GM21528 (cell line): ENCODE measurements around the gene OR10H4.
"Not testable (repeated sequence)": the region's sequence is repeated elsewhere in the genome, so short reads cannot be mapped to it uniquely, and the experiment has no call there.

Experiments
- ATAC-seq: cut with Tn5 transposase; IDR thresholded peaks from one replicate; pipeline ENCODE4 v1.9.1; 2021; ENCODE audit warnings: mild to moderate bottlenecking, moderate library complexity; ENCODE audit not compliant: unreplicated experiment, low FRiP score

OR10H4 gene

DNA sequence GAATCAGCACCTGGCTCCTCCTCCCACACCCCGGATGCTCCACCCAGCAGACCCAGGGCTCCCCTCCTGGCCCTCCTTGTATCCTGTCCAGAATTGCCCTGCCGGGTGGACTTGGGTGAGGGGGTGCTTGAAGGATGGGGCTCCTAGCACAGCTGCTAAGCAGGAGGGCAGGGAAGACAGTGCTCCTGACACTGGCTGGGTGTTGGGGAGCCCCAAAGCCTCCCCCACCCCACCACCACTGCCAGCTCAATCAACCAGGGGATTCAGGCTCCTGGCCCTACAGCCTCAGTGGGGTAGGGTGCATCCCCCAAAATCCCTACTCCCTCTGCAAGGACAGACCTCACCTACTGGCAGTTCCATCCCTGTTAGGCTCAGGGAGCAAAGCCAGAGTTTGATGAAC is 11.9 kb upstream of the OR10H4 start:
- ATAC-seq: no peak

DNA sequence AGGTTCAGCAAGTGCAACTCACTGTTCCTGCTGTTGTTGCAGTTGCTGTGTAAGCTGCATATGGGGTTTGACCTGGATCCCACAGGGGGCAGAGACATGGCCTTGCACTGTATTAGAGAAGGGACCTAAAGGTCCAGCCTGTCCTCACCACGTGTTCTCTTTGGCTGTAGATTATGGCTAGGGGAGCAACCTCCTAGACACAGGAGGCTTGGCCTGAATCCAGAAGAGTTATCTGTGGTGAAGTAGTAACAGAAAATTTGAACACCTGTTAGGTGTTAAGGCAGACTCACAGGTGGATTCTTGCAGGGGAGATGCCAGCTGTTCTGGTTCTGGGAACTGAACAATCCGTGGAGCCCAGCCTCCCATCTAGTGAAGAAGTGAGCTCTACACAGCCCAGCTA is 11.0 kb upstream of the OR10H4 start:
- no peak for ATAC-seq

DNA sequence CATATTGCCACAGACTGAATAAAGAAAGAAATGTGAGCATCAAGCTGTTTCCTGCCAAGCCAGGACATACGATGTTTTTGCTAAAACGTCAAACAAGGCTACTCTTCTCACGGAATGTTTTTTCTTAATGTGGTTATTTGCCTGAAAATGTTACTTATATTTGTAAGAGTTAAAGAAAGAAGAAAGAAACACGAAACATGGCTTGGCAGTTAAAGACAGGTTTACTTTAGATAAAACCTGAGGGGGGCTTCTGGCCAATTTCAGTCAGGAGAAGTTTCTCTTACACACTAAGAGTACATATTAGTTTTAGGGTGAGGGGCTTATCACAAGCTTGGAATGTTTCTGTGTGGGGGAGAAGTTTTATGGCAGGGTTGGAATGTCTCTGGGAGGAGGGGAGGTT is 4.4 kb upstream of the OR10H4 start:
- ATAC-seq: no peak

DNA sequence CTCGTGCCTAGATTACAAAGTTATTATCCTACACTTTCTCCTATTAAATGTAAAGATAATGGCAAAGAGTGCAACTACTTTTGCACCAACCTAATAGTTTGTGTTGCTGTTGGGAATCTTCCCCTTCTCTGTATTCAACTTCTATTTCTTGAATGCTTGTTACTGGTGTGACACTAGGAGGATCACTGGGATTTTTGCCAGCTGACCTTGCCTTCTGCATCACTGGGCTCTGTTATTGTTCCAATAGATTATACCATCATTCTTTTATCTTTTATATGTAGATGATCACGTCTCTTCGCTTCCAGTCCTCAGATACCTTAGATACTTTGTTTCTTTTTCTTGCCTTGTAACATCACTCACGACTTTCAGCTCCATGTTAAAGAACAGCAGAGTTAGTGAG is 3.5 kb upstream of the OR10H4 start:
- ATAC-seq: no peak

DNA sequence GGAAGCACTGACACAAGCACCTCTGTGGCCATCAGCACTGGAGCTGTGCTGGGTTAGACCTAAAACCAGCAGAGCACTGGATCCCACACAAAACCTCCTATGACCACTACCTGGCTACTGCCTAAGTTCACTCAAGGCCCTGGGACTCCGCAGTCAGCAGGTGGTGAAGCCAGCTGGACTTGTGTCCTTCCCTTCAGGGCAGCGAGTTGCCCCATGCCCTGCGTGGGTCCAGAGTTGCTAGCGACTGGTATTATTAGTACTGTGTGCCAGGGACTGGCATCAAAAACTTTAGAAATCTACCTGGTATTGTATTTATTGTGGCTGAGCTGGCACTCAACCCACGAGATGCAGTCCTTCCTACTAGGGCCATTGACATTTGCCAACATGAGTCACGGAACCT is 6.0 kb downstream of the OR10H4 start:
- ATAC-seq: no peak

DNA sequence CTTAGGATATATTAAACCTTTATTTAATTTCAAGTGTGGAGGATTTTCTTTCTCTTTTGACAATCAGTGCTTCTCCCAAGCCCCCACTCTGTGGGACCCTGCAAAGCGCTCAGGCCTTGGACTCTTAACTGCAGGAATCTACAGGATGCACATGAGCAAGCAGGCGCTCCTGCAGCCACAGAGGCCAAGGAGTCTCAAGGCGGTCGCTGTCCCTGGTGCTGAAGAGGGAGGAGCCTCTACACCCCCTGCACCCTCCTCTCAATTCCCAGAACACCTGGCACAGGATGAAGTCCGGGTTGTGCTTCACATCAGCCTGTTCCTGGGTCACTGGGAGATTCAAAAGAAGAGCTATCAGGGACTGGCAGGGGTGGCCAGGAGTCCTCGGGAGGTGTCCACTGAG is 13.5 kb downstream of the OR10H4 start:
- ATAC-seq: no peak

DNA sequence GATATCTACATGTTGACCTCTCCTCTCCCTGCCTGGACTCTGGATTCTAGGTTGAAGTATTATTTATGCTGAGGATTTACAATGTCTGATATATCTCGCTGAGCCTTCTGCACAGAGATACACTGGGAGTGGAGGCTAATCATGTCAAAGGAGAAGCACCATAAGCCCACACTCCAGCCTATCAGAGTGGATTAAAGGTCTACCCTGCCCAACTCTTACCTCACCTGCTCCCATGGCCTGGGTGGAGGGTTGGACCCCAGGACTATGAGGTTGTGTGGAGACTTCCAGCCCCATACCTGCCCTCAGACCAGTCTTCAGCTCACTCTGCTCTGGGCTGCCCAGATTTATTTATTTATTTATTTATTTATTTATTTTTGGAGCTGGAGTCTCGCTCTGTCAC is 15.4 kb downstream of the OR10H4 start:
- ATAC-seq: no peak

DNA sequence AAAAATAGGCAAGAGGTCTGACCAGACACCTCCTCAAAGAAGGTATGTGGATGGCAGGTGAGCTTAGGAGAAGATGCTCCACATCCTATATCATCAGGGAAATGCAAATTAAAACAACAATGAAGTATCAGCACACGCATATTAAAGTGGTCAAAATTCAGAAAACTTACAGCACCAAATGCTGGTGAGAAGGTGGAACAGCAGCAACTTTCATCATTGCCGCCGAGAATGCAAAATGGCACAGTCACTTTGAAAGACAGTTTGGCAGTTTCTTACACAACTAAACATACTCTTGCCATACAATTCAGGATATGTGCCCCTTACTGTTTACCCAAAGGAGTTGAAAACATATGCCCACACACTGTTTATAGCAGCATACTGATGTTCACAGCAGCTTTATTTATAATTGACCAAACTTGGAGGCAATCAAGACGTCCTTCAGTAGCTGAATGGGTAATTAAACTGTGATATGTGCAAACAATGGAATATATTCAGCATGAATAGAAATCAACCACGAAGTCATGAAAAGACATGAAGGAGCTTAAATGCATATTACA is 22.5 kb downstream of the OR10H4 start:
- no peak for ATAC-seq

DNA sequence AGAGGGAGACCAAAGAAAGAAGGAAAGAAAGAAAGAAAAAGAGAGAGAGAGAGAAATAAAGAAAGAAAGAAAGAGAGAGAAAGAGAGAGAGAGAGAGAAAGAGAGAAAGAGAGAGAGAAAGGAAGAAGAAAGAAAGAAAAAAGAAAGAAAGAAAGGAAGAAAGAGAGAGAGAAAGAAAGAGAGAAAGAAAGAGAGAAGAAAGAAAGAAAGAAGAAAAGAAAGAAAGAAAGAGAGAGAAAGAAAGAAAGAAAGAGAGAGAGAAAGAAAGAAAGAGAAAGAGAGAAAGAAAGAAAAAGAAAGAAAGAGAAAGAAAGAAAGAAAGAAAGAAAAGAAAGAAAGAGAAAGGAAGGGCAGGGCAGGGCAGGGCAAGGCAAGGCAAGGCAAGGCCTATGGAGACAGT is 23.2 kb downstream of the OR10H4 start:
- ATAC-seq: not testable (repeated sequence)

DNA sequence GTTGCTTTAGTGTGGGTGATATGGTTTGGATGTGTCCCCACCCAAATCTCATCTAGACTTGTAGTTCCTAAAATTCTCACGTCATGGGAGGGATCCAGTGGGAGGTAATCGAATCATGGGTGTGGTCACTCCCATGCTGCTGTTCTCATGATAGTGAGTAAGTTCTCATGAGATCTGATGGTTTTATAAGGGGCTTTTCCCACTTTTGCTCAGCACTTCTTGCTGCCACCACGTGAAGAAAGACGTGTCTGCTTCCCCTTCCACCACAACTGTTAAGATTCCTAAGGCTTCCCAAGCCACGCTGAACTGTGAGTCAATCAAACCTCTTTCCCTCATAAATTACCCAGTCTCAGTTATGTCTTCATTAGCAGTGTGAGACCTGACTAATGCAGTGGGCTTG is 26.0 kb downstream of the OR10H4 start:
- no peak for ATAC-seq

DNA sequence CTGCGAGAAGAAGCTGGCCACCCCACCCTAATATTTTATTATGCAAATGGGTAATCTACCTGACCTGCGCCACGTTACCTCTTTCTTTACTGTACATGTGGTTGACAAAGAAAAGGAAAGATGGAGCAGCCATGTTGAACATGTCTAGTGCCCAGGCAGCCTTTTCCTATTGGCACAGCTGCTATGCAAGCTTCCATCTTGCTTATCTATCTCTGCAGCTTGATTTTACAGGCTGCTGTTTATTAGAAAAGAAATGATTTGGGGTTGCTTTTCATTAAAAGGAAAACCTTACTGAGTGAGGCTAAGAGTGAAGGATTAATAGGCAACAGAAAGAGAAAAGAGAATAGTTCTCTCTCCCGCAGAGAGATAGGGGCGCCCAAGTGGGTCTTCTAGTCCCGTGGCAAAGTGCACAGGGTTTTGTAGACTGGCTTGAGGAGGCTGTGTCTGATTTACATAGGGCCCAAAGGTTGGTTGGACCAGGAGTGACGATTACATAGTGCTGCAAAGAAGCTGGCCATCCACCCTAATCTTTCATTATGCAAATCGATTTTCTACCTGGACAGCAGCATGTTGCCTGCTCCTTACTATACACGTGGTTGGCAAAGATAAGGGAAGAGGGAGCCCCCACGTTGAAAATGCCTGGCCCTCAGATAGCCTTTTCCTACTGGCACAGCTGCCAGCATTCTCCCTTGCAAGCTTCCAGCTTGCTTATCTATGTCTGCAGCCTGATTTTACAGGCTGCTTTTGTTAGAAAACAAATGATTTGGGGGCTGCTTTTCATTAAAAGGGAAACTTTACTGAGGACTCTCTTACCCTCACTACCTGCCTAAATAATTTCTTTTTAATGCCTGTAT is 28.3 kb downstream of the OR10H4 start:
- no peak for ATAC-seq

DNA sequence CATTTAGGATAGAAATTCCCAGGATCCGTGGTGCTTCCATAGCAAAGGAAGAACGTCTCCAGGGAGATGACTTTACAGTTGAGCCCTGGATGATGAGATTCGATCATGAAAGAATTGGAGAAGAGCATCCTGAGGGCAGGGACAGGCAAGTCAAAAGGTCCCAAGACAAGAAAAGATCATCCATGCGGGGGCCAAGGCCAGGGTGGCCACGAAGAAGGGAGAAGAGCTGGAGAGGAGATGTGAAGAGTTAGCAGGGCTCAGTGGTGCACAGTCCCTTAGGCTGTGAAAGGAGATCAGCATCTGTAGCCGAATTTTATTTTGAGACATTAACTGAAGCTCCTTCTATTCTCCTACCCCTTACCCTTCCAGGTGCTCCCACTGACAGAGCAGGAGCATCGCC is 28.9 kb downstream of the OR10H4 start:
- ATAC-seq: no peak

DNA sequence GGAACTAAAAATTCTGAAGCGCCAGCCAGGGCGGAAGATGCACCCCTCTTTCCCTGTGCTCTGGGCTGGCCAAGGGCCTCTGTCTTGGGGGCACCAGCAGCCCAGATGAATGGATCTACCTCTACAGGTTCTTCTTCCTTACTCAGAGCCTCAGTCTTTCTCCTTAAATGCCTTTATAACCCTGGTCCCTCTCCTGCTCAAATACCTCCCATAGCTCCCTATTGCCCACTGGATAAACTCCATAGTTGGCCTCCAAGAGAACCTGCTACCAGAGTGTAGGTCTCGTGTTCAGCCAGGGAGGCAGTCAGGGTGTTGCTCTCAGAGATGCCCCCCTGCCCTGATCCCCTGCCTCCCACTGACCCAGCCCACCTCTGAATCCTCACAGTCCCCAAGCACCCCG is 30.5 kb downstream of the OR10H4 start:
- no peak for ATAC-seq

DNA sequence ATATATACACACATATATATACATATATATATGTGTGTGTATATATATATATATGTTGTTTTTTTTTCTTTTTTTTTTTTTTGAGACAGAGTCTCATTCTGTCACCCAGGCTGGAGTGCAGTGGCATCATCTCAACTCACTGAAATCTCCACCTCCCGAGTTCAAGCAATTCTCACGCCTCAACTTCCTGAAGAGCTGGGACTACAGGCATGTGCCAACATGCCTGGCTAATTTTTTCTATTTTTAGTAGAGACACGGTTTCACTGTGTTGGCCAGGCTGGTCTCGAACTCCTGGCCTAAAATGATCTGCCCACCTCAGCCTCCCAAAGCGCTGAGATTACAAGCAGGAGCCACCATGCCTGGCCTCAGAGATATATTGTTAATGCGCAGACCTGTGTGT is 37.0 kb downstream of the OR10H4 start:
- ATAC-seq: not testable (repeated sequence)

DNA sequence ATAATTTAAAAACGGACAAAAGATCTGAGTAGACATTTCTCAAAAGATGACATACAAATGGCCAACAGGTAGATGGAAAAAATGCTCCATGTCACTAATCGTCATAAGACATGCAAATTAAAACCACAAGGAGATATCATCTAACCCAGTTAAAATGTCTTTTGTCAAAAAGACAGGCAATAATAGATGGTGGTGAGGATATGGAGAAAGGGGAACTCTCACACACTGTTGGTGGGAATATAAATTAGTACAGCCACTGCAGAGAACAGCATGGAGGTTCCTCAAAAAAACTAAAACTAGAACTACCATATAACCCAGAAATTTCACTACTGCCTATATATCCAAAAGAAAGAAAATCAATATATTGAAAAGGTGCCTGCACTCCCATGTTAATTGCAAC is 37.9 kb downstream of the OR10H4 start:
- no peak for ATAC-seq

DNA sequence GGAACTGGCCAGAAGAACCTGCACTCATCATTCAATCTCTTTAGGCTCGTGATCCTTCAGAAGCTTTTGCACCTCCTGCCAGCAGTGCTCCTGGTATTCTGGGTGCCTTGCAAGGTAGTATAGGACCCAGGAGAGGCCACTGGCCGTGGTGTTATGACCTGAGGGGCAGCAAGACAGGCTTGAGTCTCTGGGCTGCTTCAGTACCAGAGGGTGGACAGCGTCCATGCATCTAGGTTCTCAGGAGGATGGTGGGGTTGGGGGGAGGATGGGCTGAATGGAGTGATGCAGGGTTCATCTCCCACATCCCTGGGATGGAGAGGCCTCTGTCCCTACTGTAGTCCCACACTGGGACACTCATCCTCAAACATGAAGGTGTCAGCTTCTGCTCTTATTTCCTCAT is 41.1 kb downstream of the OR10H4 start:
- ATAC-seq: no peak

DNA sequence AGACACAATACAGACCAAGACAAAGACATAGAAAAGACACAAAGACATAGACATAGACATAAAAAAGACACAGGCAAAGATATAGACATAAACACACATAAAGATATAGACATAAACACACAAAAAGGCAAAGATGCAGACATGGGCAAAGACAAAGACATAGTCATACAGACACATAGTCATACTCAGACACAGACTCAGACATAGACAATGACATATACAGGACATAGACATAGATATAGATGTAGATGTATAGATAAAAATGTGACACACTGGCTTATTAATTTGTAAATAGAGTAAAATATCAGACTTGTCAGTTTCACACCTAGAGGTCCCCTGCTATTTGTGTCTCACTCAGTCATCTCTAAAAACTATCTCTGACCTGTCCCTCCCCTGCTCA is 42.8 kb downstream of the OR10H4 start:
- no peak for ATAC-seq

DNA sequence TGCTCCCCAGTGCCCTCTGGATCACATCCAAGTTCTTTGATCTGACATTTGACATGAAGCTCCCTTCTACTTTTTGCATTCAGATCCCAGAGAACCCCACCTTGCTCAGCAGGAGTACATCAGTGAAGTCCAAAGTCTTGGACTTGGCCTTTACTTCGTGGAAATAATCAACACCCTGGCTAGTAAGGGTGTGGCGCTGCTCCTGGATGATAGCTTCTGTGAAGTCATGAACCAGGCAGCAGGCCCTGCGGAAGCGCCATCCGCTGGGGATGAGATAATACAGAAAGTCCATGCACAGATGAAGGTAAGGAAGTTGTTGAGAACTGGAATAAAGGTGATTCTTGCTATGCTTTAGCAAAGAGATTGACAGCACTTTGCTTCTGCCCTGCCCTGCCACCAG is 43.2 kb downstream of the OR10H4 start:
- no peak for ATAC-seq

DNA sequence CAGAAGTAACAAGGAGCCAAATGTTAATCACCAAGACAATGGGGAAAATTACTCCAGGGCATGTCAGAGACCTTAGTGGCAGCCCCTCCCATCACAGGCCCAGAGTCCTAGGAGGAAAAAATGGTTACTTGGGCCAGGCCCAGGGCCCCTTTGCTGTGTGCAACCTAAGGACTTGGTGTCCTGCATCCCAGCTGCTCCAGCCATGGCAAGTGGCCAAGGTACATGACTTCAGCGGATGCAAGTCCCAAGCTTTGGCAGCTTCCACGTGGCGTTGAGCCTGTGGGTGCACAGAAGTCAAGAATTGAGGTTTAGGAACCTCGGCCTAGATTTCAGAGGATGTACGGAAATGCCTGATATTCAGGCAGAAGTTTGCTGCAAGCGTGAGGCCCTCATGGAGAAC is 46.7 kb downstream of the OR10H4 start:
- ATAC-seq: no peak

DNA sequence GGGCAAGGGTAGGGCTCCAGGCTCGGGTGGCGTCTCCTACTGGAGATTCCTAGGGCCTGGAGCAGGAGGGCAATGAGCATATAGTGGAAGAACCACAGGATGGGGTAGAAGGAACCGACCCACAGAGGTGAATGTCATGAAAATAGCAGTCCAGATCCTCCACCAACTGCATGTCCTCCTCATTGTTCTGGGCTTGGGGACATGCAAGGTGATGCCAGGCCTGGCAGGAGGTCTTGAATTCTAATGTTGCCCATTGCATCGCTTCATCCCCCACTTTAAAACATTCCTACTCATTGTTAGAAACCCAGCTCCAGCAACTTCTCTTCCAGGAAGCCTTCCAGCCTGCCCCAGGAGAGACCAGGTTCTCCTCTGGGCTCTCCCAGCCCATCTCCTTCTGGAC is 49.4 kb downstream of the OR10H4 start:
- no peak for ATAC-seq
